ENCODE results near the gene LSMEM2.

LSMEM2 gene

GRCh38 chr3:50334339-50335075, 55.6 kb downstream of the LSMEM2 start:
- H3K36me3 ChIP-seq (ENCODE audit: insufficient read depth, low read length), result peaks cover 18% of the 10 kb centered on the region; the same call in 1 of the 2 replicates
- H3K9me3 ChIP-seq (ENCODE audit: low read depth, low read length), result no peaks in the 10 kb centered on the region
- TF ChIP-seq EZH2 (IDR thresholded peaks at IDR 0.05) (no peak), FOXP2 (optimal IDR thresholded peaks at IDR 0.05; ENCODE audit: control extremely low read depth, extremely low read length, insufficient read depth) (no peak), POLR2AphosphoS5 (IDR thresholded peaks at IDR 0.05; ENCODE audit: borderline replicate concordance, low read depth, low read length) (no peak)
- no peak overlapping the region for H3K9ac ChIP-seq (ENCODE audit: insufficient read length)
- DNase-seq (ENCODE audit: low read depth, low spot score), result no peak
- no peak overlapping the region for H3K4me3 ChIP-seq
- H3K27ac ChIP-seq, result no peak overlapping the region

GRCh38 chr3:50336452-50337174, 57.7 kb downstream of the LSMEM2 start:
- Histone ChIP-seq H3K4me3 (peak overlapping the region; percentile 86), H3K9me3 (ENCODE audit: low read depth, low read length) (no peaks in the 10 kb centered on the region), H3K36me3 (ENCODE audit: insufficient read depth, low read length) (peaks cover 7% of the 10 kb centered on the region; the same call in 1 of the 2 replicates), H3K9ac (ENCODE audit: insufficient read length) (peak overlapping the region; percentile 94), H3K27ac (0 out of 2 replicates have a peak overlapping the region, but pooled peaks have one; percentile 36)
- no peak for DNase-seq (ENCODE audit: low read depth, low spot score)
- TF ChIP-seq EZH2 (IDR thresholded peaks at IDR 0.05) (no peak), POLR2AphosphoS5 (IDR thresholded peaks at IDR 0.05; ENCODE audit: borderline replicate concordance, low read depth, low read length) (no peak), FOXP2 (optimal IDR thresholded peaks at IDR 0.05; ENCODE audit: control extremely low read depth, extremely low read length, insufficient read depth) (no peak)

DNA sequence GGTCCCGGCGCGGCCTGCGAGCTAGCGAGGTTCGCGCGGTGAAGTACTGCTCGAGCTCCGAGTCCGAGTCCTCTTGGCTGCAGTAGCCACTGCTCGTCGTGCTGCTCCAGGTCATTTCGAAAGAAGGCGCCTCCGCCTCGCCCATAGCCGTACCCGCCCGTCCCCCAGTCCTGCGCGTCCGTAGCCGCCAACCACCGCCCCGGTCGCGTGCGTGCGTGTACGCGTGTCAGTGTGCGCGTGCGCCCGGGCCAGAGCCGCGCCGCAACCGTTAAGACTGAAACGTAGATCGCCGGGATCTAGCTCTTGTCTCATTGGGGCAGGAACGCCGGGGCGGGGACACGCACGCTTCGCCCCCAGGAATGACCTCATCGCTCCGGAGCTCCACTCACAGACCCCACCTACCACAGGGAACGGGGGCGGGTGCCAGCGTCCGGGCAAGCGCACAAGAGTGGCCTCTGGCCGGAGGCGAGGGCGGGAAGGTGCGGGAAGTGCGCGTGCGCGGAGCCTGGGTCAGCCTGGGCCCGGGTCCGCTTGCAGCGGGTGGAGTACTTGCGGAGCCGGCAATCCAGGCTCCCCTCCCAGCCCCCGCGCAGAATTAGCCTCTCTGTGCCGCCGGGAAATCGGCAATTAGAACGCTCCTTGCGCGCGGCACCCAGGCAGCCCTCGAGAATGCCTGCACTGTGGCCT, 58.4 kb downstream of the LSMEM2 start:
- H3K27ac ChIP-seq, result 0 out of 2 replicates have a peak overlapping the region, but pooled peaks have one; percentile 36
- H3K9me3 ChIP-seq (ENCODE audit: low read depth, low read length), result no peaks in the 10 kb centered on the region
- peak overlapping the region; percentile 94 for H3K9ac ChIP-seq (ENCODE audit: insufficient read length)
- peak; percentile 51 for DNase-seq (ENCODE audit: low read depth, low spot score)
- peak; percentile 94 for TF ChIP-seq POLR2AphosphoS5 (IDR thresholded peaks at IDR 0.05; ENCODE audit: borderline replicate concordance, low read depth, low read length)
- TF ChIP-seq EZH2 (IDR thresholded peaks at IDR 0.05), result no peak
- no peaks in the 10 kb centered on the region; the same call in 1 of the 2 replicates for H3K36me3 ChIP-seq (ENCODE audit: insufficient read depth, low read length)
- peak overlapping the region; percentile 86 for H3K4me3 ChIP-seq

All from SK-N-MC (cell line).